ENCODE measurements around the gene GHR. TPM values are rescaled to one million over a fixed set of nuclear protein-coding genes. Genes with fewer than 3 reads are reported as not detected.

Gene GHR
- polyA plus RNA-seq, 1 donor from 2014 or later = 0.31 TPM

- Histone ChIP-seq H2AFZ (ENCODE audit: low read depth, low read length) (no peak overlapping the region), H3K9me3 (ENCODE audit: low read length) (no peaks in the 10 kb centered on the region), H3K9ac (ENCODE audit: low read length) (no peak overlapping the region), H3K27ac (ENCODE audit: low read length) (no peak overlapping the region), H3K27me3 (ENCODE audit: insufficient read depth, low read depth, low read length) (no peaks in the 10 kb centered on the region), H3K79me2 (replicated peaks; ENCODE audit: insufficient read depth, low read length) (no peaks in the 10 kb centered on the region), H4K20me1 (ENCODE audit: insufficient read depth) (no peaks in the 10 kb centered on the region), H3F3A (ENCODE audit: insufficient read depth, low read length, poor library complexity, severe bottlenecking) (no peaks in the 10 kb centered on the region), H3K9me2 (ENCODE audit: insufficient read depth, low read length) (no peaks in the 10 kb centered on the region), H3K36me3 (ENCODE audit: insufficient read depth, low read length) (no peaks in the 10 kb centered on the region), H3K4me2 (ENCODE audit: low read length) (no peak overlapping the region), H3K4me3 (ENCODE audit: low read length) (no peak overlapping the region)
- no peak for TF ChIP-seq RAD21 (conservative IDR thresholded peaks at IDR 0.05)
- no peak for TF ChIP-seq TAF1 (IDR thresholded peaks at IDR 0.05; ENCODE audit: low read depth)
- TF ChIP-seq MXI1 (conservative IDR thresholded peaks at IDR 0.05; ENCODE audit: poor library complexity, severe bottlenecking) = no peak
- TF ChIP-seq REST (IDR thresholded peaks at IDR 0.05; ENCODE audit: borderline replicate concordance) = no peak
- no peak for TF ChIP-seq EZH2 (IDR thresholded peaks at IDR 0.05; ENCODE audit: borderline replicate concordance, insufficient read depth, low read length, poor library complexity, severe bottlenecking)
- TF ChIP-seq CTCF (IDR thresholded peaks at IDR 0.05; ENCODE audit: poor library complexity, severe bottlenecking) = no peak
- TF ChIP-seq EP300 (conservative IDR thresholded peaks at IDR 0.05; ENCODE audit: poor library complexity, severe bottlenecking) = no peak
- no peak for TF ChIP-seq POLR2AphosphoS5 (IDR thresholded peaks at IDR 0.05)
These were observed 130.2 kb downstream of the GHR start for GRCh38 chr5:42553461-42553860.

GRCh38 chr5:42555010-42555409 is 131.8 kb downstream of the GHR start:
- Histone ChIP-seq H3K27me3 (ENCODE audit: insufficient read depth, low read depth, low read length) (no peaks in the 10 kb centered on the region), H3K9me3 (ENCODE audit: low read length) (no peaks in the 10 kb centered on the region)

More at GRCh38 chr5:42555010-42555409, 131.8 kb downstream of the GHR start:
- Histone ChIP-seq H2AFZ (ENCODE audit: low read depth, low read length) (no peak overlapping the region), H3K9me2 (ENCODE audit: insufficient read depth, low read length) (no peaks in the 10 kb centered on the region), H3K27ac (ENCODE audit: low read length) (no peak overlapping the region), H3K9ac (ENCODE audit: low read length) (no peak overlapping the region), H3F3A (ENCODE audit: insufficient read depth, low read length, poor library complexity, severe bottlenecking) (no peaks in the 10 kb centered on the region), H4K20me1 (ENCODE audit: insufficient read depth) (no peaks in the 10 kb centered on the region), H3K4me2 (ENCODE audit: low read length) (no peak overlapping the region), H3K36me3 (ENCODE audit: insufficient read depth, low read length) (no peaks in the 10 kb centered on the region), H3K79me2 (replicated peaks; ENCODE audit: insufficient read depth, low read length) (no peaks in the 10 kb centered on the region), H3K4me3 (ENCODE audit: low read length) (no peak overlapping the region)
- TF ChIP-seq REST (IDR thresholded peaks at IDR 0.05; ENCODE audit: borderline replicate concordance) (no peak), EZH2 (IDR thresholded peaks at IDR 0.05; ENCODE audit: borderline replicate concordance, insufficient read depth, low read length, poor library complexity, severe bottlenecking) (no peak), SMC3 (conservative IDR thresholded peaks at IDR 0.05; ENCODE audit: poor library complexity) (no peak), POLR2AphosphoS5 (IDR thresholded peaks at IDR 0.05) (no peak), TAF1 (IDR thresholded peaks at IDR 0.05; ENCODE audit: low read depth) (no peak), MXI1 (conservative IDR thresholded peaks at IDR 0.05; ENCODE audit: poor library complexity, severe bottlenecking) (no peak), EP300 (conservative IDR thresholded peaks at IDR 0.05; ENCODE audit: poor library complexity, severe bottlenecking) (no peak), RAD21 (conservative IDR thresholded peaks at IDR 0.05) (no peak), CTCF (IDR thresholded peaks at IDR 0.05; ENCODE audit: poor library complexity, severe bottlenecking) (no peak)

Data from neural cell (in vitro differentiated cells).